ENCODE results near the gene ZMYM4.

DNA sequence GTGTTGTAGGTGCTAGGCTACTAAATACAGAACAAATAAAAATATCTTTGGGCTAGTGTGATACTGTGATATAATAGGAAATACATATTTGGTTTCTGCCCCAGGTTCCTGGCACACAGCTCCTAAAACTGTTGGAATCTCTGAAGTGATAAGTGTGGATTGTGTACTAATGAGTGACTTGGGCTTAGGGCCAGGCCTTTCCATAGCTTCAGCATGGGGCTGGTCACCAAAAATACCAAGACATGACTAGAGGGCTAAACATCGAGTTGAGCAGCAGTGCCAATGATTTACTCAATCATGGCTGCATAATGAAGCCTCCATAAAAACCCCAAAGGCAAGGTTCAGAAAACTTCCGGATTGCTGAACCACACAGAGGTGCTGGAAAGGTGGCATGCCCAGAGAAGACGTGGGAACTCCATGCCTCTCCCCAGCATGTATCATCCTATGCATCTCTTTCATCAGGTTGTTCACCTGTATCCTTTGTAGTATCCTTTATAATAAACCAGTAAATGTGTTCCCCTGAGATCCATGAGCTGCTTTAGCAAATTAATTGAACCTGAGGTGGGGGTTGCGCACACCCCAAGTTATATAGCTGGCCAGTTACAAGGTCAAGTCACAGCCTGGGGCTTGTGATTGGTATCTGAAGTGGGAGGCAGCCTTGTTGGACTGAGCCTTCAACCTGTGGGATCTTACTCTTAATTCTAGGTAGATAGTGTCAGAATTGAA lies 51.6 kb downstream of the ZMYM4 start:
- no peak for TF ChIP-seq ZNF565 (CRISPR knock-in tag; conservative IDR thresholded peaks at IDR 0.05; ENCODE audit: low read depth)
- TF ChIP-seq, protein P1, sequence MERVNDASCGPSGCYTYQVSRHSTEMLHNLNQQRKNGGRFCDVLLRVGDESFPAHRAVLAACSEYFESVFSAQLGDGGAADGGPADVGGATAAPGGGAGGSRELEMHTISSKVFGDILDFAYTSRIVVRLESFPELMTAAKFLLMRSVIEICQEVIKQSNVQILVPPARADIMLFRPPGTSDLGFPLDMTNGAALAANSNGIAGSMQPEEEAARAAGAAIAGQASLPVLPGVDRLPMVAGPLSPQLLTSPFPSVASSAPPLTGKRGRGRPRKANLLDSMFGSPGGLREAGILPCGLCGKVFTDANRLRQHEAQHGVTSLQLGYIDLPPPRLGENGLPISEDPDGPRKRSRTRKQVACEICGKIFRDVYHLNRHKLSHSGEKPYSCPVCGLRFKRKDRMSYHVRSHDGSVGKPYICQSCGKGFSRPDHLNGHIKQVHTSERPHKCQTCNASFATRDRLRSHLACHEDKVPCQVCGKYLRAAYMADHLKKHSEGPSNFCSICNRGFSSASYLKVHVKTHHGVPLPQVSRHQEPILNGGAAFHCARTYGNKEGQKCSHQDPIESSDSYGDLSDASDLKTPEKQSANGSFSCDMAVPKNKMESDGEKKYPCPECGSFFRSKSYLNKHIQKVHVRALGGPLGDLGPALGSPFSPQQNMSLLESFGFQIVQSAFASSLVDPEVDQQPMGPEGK (CRISPR knock-in tag; IDR thresholded peaks at IDR 0.05; ENCODE audit: borderline replicate concordance): no peak
- TF ChIP-seq, protein P2, sequence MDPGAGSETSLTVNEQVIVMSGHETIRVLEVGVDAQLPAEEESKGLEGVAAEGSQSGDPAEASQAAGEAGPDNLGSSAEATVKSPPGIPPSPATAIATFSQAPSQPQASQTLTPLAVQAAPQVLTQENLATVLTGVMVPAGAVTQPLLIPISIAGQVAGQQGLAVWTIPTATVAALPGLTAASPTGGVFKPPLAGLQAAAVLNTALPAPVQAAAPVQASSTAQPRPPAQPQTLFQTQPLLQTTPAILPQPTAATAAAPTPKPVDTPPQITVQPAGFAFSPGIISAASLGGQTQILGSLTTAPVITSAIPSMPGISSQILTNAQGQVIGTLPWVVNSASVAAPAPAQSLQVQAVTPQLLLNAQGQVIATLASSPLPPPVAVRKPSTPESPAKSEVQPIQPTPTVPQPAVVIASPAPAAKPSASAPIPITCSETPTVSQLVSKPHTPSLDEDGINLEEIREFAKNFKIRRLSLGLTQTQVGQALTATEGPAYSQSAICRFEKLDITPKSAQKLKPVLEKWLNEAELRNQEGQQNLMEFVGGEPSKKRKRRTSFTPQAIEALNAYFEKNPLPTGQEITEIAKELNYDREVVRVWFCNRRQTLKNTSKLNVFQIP (CRISPR knock-in tag; IDR thresholded peaks at IDR 0.05; ENCODE audit: borderline replicate concordance, low read depth): no peak
- TF ChIP-seq ARNTL (CRISPR knock-in tag; IDR thresholded peaks at IDR 0.05; ENCODE audit: borderline replicate concordance, low read depth): no peak
- no peak for TF ChIP-seq ZFP3 (CRISPR knock-in tag; IDR thresholded peaks at IDR 0.05)

All from SK-N-SH treated with all-trans-retinoic acid at 6 μM for 48 hours (cell line).